Stimulated activated CD4-positive, alpha-beta T cell treated with anti-CD3 and anti-CD28 coated beads, TNF-alpha, amount 100 ng/mL, for 48 hours (primary cell): ENCODE results near the gene GCLC.

Experiments used
- DNase-seq, 3 donors: peaks; one replicate each; pipeline ENCODE4 v3.0.0-alpha.2; 2020; ENCODE audit warnings: low read depth in 3 of 3

Gene GCLC

DNA sequence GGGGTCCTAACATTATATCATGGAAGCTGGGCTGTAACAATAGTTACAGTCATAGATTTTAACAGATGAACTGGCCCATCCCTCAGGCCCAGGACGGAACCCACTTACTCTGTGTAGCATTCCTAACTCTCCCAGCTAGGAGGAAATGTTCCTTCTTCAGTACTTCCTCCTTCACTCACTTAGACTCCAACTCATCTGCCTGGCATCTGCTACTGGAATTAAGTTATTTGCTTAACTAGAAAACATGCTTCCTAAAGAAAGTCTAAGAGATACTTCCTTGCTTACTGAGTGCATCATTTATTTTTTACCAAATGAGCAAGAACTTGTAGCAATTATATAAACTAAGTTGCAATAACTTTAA lies 20.5 kb downstream of the GCLC start:
- no peak for DNase-seq

DNA sequence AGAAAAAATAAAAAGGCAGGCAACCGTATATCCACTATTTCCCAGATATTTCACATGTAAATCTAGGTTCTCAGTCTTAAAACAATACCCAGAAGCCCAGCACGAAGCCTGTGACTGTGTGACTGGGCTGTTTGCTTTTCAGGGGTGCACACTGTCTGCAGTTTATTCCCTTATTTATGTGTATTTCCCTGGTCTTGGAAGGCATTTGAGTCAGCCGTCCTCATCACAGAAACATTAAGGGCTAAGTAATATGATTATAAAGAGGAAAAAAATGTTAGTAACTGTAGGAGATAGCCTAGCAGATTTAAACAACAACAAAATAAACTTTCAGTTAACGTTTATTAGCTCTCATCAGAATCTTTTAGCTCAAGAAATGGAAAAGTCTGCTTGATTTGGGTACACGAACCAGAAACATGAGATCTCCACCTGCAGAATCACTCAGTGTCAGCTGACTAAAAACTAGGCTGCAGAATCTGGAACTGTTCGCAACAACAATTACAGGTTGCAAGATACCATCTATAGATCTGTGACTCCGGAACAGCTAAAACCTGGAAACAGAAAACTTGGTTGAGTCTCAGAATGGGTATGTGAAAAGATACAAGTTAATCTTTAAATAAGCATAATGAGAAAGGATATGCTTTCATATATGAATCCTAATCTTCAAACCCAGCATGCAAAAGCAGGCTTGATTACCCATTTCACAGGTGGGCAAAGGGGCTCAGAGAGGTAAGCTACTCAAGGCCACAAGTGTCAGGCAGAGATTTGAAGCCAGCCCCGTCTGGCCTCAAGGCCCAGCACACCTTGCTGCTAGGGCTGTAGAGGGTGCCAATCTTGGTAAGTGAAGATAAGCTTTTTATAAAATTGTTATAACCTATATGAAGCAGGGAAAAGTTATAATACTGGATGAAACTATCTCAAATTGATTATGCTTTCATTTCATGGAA lies 21.1 kb downstream of the GCLC start:
- no peak for DNase-seq

DNA sequence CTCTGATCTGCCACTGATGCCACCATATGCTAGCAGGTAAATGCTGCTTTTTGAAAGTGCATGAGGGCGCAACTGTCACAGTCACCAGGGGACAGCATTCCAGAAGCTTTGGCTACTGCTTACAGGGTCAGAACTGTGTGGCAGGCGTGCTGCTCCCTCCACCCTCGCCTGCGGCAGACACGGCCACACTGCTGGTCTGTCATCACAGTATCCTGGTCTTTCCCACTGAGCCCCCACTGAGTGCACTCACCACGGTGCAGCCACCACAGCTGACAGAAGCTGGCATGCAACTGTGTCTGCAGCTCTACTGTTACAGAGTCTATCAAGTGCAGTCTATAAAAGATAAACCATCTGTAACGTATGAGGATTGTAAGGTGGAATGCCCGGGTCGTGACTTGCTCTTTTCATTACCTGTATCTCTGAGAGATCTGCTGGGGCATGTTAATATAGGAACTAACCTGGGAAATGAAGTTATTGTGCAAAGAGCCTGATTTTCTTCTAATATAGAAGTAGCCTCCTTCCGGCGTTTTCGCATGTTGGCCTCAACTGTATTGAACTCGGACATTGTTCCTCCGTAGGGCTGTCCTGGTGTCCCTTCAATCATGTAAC lies 24.5 kb downstream of the GCLC start:
- no peak for DNase-seq

DNA sequence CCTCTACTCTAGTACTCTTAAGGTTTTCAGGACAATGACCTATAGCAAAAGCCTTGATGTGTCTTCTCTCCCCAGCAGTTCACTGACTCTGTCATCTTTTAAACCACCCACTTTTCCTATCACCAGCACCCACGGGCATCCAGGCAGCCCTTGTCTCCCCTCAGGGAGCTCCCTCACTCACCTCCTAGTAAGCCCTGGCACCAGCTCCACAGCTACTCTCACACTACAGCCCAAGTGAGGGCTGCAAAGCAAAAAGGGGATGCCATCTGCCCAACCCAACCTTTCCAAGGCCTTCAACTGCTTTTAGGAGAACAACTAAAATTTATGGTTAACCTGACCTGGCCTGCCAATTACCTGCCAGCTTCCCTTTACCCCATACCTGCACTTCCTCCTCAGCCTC lies 26.0 kb downstream of the GCLC start:
- no peak for DNase-seq

DNA sequence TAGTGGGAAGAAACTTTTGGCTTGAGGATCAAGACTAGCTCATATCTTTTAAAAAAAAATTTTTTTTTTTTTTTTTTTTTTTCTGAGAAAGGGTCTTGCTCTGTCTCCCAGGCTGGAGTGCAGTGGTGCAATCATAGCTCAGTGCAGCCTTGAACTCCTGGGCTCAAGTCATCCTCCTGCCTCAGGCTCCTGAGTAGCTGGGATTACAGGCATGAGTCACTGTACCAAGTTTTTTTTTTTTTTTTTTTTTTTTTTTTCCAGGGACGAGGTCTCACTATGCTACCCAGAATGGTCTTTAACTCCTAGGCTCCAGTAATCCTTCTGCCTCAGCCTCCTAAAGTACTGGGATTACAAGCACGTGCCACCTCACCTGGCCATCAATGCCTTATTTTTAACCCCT lies 27.9 kb downstream of the GCLC start:
- no peak for DNase-seq

DNA sequence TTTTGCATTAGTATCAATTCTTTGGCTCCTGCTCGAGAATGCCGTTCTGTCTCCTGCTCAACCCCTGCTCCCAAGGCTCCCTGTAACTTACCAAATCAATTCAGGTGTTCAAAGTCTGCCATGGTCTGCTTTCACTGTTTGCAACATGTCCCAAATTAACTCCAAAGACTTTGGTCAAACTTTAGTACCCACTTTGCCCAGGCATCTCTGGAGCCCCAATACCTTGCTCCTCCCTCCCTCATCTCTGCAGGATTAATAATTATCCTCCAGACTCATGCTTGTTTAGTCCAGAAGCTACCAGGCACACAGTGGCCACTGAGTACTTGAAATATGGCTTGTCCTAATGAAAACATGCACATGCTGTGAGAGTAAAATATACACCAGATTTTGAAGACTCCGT lies 30.2 kb downstream of the GCLC start:
- no peak for DNase-seq

DNA sequence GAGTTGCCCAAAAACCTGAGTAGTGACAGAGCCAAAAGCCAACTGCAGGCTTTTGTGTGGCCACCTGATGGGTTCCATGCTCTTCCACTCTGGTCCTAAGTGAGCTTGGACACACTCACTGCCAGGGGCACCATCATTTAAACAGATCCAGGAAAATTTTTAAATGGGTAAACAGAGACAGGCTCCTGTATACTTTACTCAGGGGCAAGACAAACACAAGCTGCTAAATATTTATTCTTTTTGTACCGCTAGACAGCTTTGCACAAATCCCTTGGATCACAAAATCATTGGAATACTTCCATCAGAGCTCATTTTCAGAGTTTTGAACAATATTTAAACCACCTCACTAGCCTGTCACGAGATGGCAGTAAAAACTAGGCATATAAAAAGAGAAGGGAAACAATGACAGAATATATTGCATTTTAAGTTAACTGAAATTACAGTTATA lies 31.4 kb downstream of the GCLC start:
- DNase-seq: no peak

DNA sequence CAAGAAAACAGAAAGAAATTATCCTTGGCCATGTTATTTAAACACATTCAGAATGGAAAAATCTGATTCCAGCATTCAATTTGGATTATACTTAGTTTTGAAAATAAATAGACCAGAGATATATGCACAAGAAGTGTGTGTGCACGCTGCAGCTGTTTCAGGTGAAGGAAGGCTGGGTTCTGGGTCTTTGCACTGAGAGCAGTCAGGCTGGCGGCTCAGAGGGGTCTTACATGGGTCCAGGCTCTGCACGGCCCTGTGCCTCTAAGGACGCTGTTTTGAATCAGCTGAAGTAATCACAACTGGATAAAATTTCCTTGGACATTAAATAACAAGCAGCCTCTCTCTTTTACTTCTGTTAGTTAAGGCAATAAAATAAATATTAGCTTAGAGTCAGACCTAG lies 31.8 kb downstream of the GCLC start:
- no peak for DNase-seq

DNA sequence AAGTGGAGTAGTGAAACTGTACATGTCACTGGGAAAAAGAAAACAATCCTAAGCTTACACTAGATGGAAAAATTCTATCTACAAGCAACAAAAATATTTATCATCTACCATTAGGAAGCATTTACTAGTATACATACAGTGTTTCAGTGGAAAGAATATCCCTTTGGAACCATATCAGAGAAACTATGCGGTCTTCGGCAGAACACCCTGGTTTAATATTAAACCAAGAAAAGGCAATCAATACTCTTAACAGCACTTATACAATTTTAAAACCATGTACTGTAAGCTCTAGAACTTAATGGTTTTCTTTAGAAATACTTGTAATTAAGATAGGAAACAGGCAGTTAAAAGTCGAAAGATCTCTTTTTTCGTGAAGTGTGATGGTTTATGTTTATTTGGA lies 32.3 kb downstream of the GCLC start:
- no peak for DNase-seq

DNA sequence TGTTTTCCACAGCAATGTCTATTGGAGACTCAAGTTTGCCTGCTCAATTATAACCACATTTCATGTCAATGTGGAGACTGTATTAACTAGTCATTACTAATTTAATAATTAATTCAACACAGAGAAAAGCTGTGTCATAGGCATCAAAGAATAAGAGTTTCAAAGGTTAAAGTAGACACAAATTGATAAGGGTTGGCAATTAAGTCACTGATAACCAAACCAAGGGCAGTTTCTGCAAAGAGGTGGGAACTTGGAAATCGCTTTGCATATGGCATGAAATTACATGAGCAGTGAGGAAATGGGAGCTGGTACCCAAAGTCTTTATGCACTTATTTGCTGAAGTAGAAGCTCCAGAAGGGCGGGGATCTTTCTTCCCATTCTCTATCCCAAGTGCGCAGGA lies 34.2 kb downstream of the GCLC start:
- no peak for DNase-seq

DNA sequence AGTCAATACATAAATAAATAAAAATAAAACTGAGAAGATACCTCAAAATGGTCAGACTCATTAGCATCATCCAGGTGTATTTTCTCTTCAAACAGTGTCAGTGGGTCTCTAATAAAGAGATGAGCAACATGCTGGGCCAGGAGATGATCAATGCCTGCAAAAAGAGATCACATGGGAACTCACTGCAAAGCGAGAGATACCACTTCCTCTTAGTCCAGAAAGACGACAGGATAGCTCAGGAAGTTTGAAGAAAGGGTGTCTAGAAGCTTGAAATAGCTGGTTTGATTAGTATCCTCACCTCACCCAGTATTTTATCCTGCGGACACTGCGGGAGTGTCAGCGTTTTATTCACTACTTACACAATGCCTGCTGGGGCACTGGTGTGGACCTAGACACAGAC lies 38.0 kb downstream of the GCLC start:
- no peak for DNase-seq

DNA sequence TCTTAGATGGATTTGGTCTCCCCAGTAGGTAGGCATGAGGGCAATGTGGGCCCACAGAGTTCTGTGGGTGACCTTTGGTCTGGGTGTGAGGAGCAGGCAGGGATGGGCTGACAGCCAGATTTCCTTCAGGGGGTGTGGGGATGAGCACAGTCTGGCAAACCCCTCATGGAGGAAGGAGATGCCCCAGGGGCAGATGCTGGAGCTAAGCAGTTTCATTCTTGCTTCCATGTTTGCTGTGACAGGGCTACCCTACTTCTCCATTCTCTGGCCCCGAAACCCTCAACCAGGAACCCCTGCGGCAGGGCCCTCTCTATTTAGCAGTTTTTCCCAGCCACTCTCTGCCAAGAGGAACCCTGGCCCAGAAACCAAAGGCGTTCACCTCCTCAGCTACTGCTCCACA lies 40.4 kb downstream of the GCLC start:
- no peak for DNase-seq

DNA sequence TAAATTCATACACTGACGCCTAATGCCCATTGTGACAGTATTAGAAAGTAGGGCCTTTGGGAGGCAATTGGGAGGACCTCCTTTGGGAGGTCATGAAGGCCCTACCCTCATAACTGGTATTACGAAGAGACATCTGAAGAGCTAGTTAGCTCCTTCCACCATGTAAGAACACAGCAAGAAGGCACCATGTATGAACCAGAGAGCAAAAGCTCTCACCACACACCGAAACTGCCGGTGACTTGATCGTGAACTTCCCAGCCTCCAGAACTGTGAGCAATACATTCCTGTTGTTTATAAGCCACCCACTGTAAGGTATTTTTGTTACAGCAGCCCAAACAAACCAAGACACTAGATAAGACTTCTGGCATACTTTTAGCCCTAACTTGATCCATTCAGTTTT lies 41.8 kb downstream of the GCLC start:
- DNase-seq: no peak

DNA sequence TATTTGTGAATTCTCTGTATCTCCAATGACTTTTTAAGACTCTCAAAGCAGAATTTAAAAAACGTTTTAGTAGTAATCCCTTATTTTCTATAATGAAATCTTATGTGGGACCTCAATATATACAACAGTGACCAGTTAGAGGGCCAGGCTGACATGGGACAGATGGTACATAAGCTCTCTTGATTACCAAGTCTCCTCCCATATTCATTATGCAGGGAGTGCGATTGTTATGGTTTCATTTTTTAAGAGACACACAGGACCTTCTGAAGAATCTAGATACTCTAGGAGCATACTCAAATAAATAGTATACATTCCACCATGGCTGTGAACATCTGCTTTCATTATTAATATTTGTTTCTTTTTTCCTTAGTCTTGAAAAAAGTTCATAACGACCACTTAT lies 43.5 kb downstream of the GCLC start:
- DNase-seq: no peak

DNA sequence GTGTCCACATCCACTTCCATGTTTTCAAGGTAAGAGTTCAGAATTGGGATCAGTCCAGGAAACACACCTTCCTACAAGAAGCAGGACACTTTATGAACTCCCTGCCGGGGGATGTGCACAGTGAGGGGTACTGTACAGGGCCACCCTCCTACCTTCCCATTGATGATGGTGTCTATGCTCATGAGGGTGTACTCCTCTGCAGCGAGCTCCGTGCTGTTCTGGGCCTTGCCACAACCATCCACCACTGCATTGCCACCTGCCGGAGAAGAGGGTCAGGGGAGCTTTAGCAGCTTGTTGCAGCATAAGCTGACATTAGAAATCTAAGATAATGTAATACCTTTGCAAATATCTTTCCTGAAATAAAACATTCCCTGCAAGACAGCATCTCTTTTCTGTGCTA lies 44.8 kb downstream of the GCLC start:
- DNase-seq: no peak

DNA sequence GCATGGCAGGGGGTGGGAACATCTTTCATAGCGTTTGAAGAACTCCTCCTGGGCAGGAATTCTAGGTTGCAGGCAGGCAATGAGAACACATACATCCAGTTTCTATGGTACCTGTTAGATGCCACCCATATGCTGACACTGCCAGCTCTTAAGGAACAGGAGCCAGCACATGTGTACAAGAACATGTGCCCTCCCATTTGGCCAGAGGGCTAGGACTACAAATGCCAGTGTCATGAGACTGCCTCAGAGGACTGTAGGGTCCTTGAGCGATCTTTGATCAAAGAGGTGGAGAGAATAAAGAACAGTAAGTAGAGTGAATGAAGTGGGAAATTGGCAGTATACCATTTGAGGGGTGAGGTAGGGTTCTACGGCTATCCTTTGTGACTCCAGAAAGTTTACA lies 45.8 kb downstream of the GCLC start:
- DNase-seq: no peak

DNA sequence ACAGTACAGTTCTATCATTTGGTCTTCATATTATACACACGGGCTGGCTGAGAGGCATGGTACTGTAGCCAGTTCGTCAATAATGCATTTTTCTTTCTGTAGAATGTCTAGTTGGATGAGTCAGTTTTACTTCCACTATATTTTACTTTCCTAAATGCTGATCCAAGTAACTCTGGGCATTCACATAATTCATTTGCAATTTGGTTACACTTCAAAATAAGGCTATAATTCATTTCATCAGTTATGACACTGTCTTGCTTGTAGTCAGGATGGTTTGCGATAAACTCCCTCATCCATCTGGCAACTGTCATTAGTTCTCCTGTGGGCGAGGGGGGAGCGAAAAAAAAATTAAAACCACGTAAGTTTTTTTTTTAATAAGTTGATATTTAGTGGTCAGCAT lies 46.3 kb downstream of the GCLC start:
- DNase-seq: no peak

DNA sequence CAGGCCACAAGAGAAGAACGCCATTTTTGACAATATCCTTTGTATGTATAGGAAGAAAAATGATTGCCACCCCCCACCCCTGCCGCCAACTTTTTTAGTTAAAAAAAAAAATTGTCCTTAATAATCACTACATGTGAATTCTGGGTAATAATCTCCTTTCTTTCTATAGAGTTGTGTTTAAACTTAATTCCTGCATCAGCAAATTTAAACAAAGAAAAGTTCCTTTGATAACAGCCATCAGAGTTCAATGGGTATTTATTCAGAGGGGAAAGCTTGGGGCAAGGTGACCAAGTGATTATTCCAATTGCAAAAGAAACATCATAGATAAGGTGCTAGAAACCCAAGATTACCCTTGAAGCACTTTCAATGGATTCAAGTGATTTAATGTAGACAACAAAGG lies 47.0 kb downstream of the GCLC start:
- DNase-seq: no peak

DNA sequence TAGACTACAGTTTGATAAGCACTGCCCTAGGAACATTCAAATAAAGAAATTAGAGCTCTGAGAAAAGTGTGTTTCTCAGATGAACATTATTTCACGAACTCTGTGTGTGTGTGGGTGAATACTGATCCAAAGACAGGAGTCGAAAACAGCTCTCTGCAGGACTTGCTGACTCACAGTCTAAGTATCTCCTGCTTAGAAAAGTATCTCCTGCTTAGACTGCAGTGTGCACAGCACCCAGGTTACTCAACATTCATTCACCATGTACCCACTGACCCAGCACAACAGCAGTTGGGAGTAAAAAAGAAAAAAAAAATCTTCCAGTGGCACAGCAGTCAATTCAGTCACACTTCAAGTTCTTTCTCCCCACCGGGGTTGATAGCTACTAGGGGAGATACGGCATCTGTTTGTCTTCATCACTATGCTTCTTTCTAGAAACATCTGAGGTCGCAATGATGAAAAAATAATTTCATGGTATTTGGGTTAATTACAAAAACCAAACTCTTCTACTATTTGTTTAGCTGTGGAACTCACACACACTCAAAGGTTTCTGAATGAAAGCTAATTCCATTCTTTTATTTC lies 48.0 kb downstream of the GCLC start:
- no peak for DNase-seq

DNA sequence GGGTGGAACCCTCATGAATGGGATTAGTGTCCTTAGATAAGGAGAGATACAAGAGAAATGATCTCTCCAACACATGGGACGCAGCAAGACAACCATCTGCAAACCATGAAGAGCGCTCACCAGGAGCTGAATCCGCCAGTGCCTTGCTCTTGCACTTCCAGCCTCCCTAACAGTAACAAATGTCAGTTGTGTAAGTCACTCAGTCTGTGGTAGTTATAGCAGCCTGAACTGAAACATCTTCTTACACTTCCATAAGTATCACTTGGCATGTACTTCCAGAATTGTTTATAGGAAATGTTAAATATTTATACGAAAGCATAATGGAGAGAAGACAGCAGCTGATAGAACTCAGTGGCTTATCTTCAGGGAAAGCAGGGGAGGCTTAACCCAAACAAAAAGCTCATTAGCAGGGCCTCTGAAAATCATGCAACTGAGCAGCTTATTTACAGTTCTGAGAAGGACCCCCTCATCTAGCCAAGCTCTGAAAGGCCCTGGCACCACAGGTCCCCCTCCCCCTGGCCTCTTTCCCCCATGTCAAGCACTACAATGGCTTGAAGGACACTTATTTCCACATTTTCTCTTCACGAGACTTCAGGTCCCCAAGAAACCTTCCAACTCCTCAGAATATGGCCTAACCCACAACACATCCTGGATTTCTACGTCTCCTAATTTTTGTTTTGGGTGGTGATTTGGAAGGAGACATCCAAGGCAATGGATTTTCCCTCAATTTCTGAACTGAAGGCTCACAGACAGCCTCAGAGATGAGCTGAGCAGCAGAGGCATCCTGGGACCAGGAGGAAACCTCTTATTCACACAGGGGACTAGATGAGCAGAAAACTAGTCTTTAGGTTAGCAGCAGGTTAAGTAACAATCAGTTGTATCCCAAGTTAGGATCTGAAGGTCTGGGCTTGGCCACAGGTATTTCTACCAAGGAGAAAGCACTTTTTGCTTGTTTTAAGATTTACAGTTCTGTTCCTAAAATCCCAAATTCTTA lies 49.1 kb downstream of the GCLC start:
- no peak for DNase-seq

DNA sequence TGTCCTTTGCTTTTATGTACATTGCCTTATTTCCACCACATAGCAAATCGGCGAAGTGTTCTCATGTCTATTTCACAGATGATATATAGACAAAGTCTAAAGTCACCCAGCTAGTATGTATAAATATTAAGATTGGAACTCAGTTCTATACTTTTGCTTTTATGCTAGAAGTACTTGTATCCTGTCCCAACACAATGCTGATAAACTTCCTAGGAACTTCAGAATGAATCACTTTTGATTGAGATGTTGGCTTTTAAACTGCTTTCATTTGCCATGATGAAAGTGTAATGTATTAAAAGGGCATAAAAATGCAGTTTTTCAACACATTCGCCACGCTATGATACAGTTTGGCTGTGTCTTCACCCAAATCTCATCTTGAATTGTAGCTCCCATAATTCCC lies 50.8 kb downstream of the GCLC start:
- DNase-seq: no peak

DNA sequence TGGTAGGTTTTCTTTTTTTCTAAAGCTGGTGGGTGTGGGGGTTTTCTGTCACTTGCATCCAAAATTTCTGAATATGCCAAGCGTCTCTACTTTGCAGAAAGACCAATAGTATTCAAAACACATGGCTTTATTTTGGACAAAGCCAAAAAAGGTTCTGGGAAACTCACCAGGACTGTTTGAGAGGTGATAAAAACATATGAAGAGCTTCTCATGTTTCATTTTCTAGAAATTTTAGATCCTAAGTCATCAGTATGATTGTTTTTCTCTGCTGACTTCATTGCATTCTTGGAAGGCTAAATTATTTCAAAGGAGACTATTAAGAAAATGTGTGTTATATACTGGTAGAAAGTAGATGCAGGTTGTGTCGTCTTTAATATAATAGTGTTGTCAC lies 51.3 kb downstream of the GCLC start:
- no peak for DNase-seq
